Measurements from ENCODE around the gene EHF. TPM values are rescaled to one million over a fixed set of nuclear protein-coding genes. Genes with fewer than 3 reads are reported as not detected.

Gene EHF
- total RNA-seq, 2 donors from 2014 or later, result 289 to 316 TPM

DNA sequence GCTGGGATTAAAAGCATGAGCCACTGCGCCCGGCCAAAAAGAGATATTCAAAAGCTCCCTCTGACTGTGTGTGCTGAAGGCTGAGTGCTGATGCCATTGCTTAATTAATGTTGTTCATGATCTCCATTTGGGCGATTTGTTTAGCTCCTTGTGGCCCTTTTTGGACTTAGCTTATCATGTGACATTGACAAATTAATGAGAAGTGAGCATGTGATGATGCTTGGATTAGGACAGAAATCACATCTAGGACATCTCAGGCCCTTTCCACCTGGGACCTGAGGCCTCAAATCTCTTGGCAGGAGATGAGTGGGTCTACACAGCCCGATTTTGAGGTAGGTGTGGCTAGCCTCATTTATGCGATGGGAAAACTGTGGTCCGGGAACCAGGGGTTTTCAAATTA, 10.4 kb downstream of the EHF start:
- no peak for DNase-seq
- intact Hi-C loops (cut with DNase I), result no loop called here
- H3K27me3 ChIP-seq, result no peaks in the 10 kb centered on the region
- peak overlapping the region; percentile 76 for H3K27ac ChIP-seq
- H3K9ac ChIP-seq (ENCODE audit: low read depth in 2 of 2, low read length in 2 of 2), result peak overlapping the region; percentile 38 to 82
- no peak for TF ChIP-seq CTCF (IDR thresholded peaks at IDR 0.05)
- no peaks in the 10 kb centered on the region for H3K36me3 ChIP-seq
- peaks cover 15% of the 10 kb centered on the region for H3K4me1 ChIP-seq
- H3K9me3 ChIP-seq, result no peaks in the 10 kb centered on the region
- no peak overlapping the region for H3K4me3 ChIP-seq

- Histone ChIP-seq H3K9ac (ENCODE audit: low read depth in 2 of 2, low read length in 2 of 2) (peak overlapping the region; percentile 38 to 82), H3K36me3 (no peaks in the 10 kb centered on the region), H3K27ac (peak overlapping the region; percentile 76), H3K4me3 (no peak overlapping the region), H3K27me3 (no peaks in the 10 kb centered on the region), H3K9me3 (no peaks in the 10 kb centered on the region), H3K4me1 (peaks cover 17% of the 10 kb centered on the region)
- no peak for DNase-seq
- intact Hi-C loops (cut with DNase I), result no loop called here
- no peak for TF ChIP-seq CTCF (IDR thresholded peaks at IDR 0.05)
Measured at GRCh38 chr11:34631737-34632104, 10.8 kb downstream of the EHF start.

DNA sequence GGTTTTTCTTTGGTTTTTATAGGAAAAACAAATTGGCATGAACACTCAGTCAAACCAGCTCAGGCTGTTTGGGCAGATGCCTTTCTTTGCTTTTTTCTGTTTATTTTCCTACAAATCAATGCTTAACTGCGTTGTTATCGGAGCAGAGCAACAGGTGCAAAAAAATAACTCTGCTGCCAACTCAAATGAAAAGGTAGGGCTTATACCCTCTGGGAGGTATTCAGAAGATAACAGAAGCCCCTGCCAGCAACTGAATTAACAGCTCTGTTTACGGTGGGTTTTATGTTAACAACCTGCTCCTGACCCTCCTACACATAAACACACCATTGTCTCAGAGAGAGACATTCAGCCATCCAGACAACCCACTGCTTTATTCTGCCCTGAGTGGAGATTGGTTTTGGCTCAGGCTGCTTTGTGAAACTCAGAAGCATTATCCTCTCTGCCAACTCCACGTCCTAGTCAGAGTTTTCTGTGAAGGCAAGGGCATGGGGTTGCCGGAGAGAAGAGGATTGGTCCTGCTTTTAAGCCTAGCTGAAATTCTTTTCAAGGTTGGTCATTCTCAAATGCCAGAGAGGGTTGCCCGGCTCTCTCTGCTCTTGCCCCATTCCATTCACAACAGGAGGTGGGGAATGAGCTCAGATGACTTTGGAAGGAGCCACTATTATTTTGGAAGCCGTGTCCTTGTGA, 11.4 kb downstream of the EHF start:
- no peak for DNase-seq
- H3K9ac ChIP-seq (ENCODE audit: low read depth in 2 of 2, low read length in 2 of 2), result peak overlapping the region in 1 of 2 donors; percentile 82
- H3K36me3 ChIP-seq, result no peaks in the 10 kb centered on the region
- no peak for TF ChIP-seq CTCF (IDR thresholded peaks at IDR 0.05)
- H3K27me3 ChIP-seq, result no peaks in the 10 kb centered on the region
- peaks cover 17% of the 10 kb centered on the region for H3K4me1 ChIP-seq
- peak overlapping the region; percentile 76 for H3K27ac ChIP-seq
- H3K9me3 ChIP-seq, result no peaks in the 10 kb centered on the region
- no peak overlapping the region for H3K4me3 ChIP-seq
- intact Hi-C loops (cut with DNase I), result no loop called here

DNA sequence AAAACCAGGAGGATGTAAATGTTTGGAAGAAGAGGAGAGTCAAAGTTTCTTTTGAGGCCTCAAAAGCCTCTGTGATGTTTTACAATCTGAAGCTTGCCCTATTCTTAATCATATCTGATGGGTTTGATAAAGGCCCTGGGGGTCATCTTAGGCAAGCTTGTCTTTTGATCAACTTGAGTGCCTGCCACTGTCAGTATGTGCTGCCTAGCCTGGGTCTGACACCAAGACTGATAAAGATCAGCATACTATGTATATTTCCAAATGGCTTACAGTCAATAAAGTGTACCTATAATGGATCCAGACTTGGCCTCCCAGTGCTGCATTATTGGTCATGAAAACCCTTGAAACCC, 12.7 kb downstream of the EHF start:
- H3K4me3 ChIP-seq, result no peak overlapping the region
- no peaks in the 10 kb centered on the region for H3K9me3 ChIP-seq
- no peak for TF ChIP-seq CTCF (IDR thresholded peaks at IDR 0.05)
- H3K27ac ChIP-seq, result peak overlapping the region; percentile 76
- peaks cover 17% of the 10 kb centered on the region for H3K4me1 ChIP-seq
- peak overlapping the region in 1 of 2 donors; percentile 82 for H3K9ac ChIP-seq (ENCODE audit: low read depth in 2 of 2, low read length in 2 of 2)
- DNase-seq, result no peak
- intact Hi-C loops (cut with DNase I), result no loop called here
- no peaks in the 10 kb centered on the region for H3K27me3 ChIP-seq
- H3K36me3 ChIP-seq, result no peaks in the 10 kb centered on the region

DNA sequence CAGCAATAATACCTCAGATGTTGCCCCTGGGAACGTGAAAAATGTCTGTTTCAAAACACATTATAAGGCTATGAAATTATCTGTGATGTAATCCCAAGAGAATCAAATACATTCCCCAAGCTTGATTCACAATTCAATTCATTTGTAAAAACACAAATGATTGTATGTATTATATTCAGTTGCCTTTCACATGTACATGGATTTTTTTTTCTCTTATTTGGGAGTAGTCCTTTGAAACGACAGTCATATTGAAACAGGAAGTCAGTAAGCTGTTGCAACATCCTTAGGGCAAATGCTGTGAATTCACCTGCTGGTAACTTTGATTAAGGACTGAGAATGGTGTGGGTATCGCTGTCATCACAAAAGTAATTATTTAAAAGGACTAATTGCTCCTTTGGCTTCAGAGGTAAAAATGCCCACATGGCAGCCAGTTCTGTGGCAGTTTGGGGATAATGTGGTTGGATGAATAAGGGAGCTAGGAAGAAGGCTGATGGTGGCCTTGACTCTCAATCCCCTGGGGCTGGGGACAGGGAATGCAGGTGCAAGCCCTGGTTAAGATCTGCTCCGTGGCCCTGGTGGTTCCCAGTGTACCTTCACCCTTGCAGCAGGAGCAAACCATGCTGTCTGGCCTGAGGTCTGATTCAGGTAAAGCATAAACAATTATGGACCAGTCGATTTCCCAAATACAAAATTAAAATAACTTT, 13.2 kb downstream of the EHF start:
- peaks cover 17% of the 10 kb centered on the region for H3K4me1 ChIP-seq
- no peak for TF ChIP-seq CTCF (IDR thresholded peaks at IDR 0.05)
- peak overlapping the region; percentile 28 to 82 for H3K9ac ChIP-seq (ENCODE audit: low read depth in 2 of 2, low read length in 2 of 2)
- H3K36me3 ChIP-seq, result no peaks in the 10 kb centered on the region
- peak overlapping the region; percentile 76 for H3K27ac ChIP-seq
- no peaks in the 10 kb centered on the region for H3K27me3 ChIP-seq
- H3K9me3 ChIP-seq, result no peaks in the 10 kb centered on the region
- no peak for DNase-seq
- H3K4me3 ChIP-seq, result no peak overlapping the region
- intact Hi-C loops (cut with DNase I), result no loop called here
